Measurements from ENCODE around the gene SLC1A1. TPM values are rescaled to one million over a fixed set of nuclear protein-coding genes. Genes with fewer than 3 reads are reported as not detected.
"Not testable (repeated sequence)": the region's sequence is repeated elsewhere in the genome, so short reads cannot be mapped to it uniquely, and the experiment has no call there.

Gene SLC1A1
- polyA plus RNA-seq, 5 donors, result 3.5 to 7.9 (median 6.2) TPM

DNA sequence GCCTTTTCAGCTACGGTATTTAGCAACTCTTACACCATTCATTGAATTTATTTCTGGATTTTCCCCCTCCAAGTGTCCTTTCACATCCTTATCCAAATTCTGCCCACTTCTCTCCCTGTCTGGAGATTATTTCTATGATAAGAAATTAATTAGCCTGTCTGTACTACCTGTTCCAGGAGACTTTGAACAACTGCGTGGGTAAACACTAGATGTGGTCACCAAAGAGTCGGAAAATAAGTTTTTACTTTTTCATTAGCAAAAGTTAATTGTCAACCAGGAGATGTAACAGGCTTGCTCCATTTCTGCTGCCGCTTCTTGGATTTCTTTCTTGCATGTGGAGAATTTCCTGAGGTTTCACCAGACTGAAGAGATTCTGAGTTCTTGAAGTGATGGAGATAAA, 14.0 kb downstream of the SLC1A1 start:
- DNase-seq, result no peak

DNA sequence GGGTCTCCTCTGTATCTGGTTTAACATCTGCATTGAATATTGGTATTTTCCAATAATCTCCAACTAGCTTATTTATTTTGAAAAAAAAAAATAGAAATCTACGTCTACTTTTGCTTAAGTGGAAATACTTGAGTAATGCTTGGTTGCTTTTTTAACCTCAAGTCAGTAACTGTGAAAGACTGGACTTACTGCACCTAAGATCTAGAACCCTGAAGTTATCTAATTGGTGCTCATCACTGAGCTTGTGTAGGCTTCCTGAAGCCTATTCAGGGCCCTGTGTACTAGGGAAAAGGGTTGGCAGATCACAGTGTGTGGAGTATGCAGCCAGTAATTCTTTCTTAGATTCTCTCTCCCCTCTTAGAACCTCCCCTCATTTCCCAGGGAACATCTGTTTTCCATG, 16.2 kb downstream of the SLC1A1 start:
- no peak for DNase-seq

DNA sequence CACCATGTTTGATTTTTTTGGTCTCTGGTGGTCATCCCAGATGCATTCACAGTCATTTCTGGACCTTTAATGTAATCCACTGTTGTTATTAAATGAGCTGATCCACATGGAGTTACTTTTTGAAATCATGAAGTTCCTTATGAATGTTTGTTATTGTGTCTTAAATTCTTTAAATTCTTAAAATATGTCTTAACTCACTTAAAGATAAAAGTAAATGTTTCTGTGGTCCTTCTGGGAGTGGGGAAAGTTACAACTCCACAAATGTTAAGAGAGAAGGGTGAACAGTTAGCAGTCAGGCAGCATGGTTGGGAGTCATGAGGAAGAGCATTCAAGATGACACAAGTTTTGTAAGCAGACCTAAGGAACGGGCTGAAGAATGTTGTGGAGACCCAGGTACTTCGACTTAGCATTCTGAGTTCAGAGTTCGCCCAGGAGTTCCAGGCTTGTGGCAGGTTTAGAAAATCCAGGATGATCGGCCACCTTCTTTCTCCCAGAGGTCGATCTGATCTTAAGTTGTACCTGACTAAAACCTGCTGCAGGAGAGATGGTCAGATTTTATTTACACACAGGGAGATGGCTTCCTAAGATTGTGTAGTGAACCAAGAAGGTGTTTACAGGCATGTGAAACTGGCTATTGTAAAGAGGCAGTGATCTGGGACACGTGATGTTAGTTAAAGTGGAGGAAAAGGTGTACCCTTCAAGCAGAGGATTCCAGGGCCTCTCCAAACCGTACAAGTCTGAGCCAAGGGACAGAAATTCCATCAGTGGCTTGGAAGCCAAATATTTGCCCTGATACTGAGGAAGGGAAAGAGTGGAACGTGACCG, 17.2 kb downstream of the SLC1A1 start:
- no peak for DNase-seq

DNA sequence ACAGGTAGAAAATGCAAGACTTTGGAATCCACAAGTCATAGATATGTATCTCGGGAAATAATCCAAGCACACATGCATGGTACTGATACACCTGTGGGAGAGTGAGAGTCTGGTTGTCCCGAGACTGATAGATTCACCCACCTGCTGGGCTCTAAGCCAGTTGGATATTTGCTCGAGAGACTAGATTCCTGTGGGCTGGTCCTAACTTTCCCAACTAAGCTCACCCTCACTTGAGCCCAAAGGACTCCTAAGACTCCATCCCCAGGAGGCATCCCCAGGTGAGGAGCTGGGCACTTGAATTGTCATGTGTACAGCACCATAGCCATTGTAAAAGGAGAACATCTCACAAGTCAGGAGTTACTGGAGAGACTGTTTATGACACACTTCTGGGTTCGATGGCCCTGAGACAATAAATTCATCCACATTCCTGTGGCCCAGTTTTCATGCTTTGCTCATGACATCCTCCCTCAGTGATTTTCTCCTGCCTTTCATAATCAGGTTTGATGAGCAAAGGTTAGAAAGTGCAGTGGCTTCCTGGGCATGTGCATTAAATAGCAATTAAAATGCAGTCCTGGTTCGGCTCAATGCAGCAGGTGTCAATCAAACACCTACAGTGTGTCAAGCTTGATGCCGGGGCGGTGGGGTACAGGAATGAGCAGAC, 18.1 kb downstream of the SLC1A1 start:
- no peak for DNase-seq

DNA sequence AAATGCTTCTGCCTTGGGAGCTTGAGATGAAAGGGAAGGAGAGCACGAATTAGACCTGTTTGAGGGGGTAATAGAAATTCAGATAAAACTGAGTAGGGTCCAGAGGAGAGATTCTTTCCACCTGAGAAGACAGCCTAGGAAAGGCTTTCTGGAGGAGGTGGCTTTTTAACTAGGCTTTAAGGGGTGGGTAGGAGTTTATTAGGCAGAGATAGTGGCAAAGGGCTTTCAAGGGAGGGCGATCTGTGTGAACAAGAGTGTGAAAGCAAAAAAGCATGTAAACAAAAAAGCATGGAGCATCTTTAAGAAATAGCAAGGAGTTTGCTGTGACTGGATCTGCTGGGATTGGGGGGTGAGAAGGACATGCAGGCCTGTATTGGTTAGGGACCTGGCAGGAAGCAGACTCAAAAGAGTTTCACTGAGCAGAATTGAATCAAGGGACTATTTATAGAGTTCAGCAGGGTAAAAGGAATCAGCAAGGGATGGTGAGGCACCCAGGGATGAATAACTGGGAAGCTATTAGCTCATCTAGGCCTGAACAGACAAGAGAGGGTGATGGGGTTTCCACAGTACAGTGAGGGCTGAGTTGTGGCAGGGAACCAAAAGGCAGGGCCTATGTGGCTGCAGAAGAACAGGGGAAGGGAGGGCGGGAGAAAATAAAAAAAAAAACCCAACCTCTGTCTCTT, 18.8 kb downstream of the SLC1A1 start:
- no peak for DNase-seq

DNA sequence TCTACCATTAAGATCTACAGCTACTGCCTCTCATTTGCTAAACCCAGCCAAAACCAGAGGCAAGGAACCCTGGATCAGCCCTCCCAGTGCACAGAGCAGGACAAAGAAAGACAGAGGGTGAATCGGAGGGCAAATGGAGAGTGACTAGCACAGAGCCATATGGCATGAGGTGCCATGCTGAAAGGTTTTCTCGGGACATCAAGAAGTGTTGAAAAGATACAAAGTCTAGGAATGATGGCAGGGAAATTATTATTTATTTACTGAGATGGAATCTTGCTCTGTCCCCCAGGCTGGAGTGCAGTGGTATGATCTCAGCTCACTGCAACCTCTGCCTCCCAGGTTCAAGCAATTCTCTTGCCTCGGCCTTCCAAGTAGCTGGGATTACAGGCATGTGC, 19.3 kb downstream of the SLC1A1 start:
- no peak for DNase-seq

DNA sequence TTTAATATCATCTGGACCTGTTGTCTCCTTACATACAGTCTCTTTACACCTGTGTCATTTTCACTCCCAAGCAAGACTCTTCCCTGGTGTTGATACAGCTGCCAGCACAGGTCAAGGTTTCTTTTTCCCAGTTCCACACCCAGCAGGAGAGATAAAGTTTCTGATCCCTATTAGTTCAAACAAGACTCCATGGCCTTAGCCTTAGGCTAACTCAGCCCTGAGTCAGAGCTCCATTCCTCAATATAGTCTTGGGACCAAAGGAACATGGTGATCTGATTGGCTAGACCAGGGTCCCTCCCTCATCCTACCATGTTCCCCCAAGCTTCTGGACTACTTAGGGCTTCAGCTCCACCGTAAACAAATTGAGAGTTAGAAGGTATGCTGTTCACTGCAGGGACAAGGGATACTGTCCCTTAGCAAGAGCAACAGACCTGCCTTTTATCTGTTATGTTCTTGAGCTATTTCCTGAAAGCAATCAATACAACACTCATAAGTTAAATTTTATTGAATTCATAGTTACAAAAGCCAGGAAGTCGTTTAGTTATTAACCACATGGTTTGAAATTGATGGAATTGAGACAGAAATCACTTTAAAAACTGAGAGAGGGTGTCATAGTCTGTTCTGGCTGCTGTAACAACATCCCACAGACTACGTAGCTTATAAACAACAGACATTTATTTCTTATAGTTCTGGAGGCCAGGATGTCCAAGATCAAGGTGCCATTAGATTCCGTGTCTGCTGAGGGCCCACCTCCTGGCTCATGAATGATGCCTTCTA, 20.5 kb downstream of the SLC1A1 start:
- DNase-seq, result no peak

DNA sequence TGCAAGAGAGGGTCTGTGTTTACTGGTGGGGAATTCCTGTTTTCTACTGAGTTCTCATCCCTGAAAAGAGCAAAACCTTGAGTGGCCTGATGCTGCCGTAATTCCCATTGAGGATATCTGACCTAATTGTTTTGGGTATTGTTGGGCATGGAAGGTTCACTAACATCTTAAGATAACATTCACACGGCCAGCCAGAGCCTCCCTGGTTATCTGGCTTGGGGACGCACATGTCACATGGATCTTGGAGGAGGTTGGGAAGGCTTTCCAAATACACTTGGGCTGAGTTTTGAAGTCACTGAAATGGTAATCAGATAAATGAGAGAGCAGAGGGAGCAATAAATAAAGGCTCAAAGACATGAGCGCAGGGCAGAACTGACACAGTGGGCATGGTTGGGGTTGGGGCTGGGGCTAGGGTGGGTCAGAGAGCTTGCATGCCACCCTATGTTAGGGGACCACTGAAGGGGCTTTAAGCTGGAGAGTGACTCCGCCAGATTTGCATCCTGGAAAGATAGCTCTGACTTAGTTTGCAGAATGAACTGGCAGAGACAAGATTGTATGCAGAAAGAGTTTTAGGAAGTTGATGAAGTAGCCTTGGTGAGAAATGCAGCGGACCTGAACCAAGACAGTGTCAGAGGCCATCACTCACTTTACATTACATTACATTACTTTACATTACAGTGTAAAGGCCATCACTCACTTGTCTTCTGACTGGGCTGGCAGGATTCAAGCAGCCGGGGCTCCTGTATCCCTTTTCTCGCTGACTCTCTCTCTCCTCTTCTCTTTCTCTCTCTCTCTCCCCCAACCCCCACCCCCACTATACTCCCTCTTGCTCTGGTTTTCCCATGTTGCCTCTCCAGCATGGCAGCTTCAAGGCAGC, 24.2 kb downstream of the SLC1A1 start:
- no peak for DNase-seq

DNA sequence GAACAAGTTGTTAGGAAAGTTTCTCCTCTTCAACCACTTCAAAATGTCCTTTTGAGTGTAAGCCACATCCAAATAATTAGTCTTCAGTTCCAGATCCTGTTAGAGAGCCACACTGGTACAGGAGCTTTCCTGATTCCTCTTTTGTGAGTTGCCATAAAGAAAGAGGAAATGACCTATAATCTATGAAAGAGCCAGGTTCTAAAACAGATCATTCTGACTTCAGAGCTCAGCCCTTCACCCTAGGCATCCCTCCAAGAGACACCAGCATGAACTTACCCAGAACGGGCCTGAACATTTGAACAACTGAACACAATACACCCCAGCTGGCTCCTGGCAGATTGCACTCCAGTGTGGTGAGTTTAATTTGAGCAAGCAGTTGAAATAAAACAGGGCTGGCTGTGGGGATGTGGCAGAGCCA, 25.7 kb downstream of the SLC1A1 start:
- peak; percentile 23 to 54 for DNase-seq

DNA sequence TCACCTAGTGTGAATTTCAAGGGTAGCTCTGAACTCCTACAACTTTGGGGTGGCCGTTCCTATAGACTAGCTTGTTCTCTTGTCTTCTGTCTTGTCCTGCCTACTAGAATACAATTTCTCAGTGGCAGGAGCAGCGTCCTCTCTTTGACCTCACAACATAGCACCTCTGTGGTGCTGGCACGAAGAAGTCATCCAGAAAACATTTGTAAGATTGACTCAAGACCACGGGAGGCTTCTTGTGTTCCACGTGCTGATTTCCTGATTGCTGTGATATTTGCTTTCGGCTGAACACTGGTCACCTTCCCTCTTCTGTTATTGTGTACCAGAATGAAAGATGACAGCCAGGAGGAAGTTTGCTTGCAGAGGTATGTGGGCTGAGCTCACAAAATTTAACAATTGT, 27.0 kb downstream of the SLC1A1 start:
- DNase-seq, result no peak

DNA sequence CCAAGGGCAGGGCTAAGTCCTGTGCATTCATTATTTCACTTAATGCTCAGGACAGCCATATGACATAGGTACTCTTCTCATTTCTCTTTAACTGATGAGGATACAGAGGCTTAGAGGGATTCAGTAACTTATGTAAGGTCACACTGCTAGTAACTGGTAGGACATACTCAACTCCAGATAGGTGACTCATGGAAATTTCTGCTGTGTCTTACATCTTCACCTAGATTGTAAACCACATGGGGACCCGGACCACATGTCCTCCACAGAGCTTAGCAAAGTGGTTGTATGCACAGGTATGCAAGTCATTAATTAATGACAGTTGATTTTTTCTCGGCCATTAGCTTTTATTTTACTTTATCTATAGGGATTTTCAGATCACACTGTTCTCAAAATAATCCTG, 29.3 kb downstream of the SLC1A1 start:
- no peak for DNase-seq

DNA sequence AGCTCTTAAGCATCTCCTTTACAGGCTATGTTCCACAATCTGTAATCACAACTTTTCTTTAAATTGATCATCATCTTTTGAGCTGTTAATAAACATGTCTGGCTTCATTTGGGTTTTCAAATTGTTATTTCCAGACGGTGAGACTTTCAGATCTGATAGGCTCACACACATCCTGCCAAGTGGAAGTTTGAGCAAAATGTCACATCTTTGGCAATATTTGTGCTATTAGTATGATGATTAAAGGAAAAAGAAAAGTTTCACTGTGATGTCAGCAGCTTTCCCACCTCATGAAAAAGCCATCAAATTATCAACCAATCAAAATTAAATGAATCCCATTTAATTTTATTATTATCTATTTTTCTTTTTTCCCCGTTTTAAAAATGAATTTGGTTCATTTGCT, 29.8 kb downstream of the SLC1A1 start:
- peak; percentile 19 to 42 for DNase-seq

DNA sequence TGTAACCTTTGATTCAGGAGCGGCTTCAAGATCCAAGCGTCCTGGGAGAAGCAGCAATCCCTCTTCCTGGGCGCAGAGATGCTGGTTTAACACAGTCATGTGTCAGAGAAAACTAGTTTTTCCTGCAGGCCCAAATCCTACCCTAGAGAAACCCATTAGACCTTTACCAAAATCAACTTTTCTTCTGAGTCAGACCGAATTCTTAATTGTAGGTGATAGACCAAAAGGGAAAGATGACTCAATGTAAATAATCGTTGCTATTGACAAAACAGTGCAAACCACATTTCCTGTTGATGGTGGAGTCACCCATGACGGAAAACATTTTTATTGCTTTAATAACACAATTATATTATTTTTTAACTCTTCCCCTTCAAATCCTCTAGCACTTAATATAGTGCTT, 40.1 kb downstream of the SLC1A1 start:
- DNase-seq, result no peak

DNA sequence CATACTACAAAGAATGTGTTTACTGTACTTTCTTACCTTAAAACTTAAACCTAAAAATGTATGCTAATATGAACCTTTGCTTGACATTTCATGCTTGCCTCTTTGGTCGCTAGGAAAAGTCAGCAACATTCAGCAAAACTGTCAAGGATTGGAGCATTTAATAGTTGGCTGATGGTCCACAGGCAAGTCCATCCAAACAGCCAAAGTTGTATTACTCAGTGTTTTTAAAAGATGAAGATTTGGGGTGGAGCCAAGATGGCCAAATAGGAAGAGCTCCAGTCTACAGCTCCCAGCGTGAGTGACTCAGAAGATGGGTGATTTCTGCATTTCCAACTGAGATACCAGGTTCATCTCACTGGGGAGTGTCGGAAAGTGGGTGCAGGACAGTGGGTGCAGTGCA, 40.6 kb downstream of the SLC1A1 start:
- DNase-seq, result not testable (repeated sequence)

DNA sequence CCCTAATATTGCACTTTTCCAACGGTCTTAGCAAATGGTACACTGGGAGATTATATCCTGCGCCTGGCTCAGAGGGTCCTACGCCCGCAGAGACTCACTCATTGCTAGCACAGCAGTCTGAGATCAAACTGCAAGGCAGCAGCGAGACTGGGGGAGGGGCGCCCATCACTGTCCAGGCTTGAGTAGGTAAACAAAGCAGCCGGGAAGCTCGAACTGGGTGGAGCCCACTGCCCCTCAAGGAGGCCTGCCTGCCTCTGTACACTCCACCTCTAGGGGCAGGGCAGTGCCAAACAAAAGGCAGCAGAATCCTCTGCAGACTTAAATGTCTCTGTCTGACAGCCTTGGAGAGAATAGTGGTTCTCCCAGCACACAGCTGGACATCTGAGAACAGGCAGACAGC, 41.1 kb downstream of the SLC1A1 start:
- DNase-seq, result not testable (repeated sequence)

DNA sequence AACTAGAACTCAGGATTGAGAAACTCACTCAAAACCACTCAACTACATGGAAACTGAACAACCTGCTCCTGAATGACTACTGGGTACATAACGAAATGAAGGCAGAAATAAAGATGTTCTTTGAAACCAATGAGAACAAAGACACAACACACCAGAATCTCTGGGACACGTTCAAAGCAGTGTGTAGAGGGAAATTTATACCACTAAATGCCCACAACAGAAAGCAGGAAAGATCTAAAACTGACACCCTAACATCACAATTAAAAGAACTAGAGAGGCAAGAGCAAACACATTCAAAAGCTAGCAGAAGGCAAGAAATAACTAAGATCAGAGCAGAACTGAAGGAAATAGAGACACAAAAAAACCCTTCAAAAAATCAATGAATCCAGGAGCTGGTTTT, 43.6 kb downstream of the SLC1A1 start:
- DNase-seq, result not testable (repeated sequence)

DNA sequence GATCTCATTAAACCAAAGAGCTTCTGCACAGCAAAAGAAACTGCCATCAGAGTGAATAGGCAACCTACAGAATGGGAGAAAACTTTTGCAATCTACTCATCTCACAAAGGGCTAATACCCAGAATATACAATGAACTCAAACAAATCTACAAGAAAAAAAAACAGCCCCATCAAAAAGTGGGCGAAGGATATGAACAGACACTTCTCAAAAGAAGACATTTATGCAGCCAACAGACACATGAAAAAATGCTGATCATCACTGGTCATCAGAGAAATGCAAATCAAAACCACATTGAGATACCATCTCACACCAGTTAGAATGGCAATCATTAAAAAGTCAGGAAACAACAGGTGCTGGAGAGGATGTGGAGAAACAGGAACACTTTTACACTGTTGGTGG, 45.9 kb downstream of the SLC1A1 start:
- DNase-seq, result not testable (repeated sequence)

DNA sequence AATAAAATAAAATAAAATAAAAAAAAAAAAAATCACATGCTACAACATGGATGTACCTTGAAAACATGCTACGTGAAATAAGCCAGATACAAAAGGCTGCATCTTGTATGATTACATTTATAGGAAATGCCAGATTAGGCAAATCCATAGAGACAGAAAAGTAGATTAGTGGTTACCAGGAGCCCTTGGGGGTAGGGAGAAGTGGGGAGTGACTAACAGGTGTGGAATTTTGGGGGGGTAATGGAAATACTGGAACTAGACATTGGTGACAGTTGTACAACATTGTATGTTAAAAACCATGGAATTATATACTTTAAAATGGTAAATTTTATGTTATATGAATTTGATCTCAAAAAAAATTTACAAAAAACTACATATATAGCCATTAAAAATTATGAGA, 47.3 kb downstream of the SLC1A1 start:
- DNase-seq, result no peak

DNA sequence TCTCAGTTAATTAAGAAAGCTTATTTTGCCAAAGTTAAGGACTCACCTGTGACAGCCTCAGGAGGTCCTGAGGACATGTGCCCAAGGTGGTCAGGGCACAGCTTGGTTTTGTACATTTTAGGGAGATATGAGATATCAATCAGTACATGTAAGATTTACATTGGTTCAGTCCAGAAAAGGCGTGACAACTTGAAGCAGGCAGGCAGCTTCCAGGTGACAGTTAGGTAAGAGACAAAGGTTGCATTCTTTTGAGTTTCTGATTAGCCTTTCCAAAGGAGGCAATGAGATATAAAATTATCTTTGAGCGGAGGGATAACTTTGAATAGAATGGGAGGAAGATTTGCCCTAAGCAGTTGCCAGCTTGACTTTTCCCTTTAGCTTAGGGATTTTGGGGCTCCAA, 47.8 kb downstream of the SLC1A1 start:
- no peak for DNase-seq

DNA sequence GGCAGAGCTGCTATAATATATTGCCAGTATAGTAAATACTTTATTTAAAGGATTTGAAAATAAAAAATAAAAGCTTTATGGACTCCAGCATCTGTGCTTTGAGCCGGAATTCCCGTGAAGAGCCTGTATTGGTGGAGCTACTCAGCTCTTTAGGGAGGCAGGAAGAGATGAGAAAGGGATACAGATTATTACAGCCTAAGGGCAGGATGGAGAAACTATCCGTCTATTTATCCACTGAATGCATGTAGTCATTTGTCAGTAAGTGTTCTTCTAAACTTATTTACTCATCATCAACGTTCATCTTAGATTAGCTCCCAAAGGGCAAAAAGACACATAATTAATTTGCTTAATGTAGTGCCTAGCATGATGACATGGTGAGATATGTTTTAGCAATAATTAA, 48.4 kb downstream of the SLC1A1 start:
- DNase-seq, result no peak

DNA sequence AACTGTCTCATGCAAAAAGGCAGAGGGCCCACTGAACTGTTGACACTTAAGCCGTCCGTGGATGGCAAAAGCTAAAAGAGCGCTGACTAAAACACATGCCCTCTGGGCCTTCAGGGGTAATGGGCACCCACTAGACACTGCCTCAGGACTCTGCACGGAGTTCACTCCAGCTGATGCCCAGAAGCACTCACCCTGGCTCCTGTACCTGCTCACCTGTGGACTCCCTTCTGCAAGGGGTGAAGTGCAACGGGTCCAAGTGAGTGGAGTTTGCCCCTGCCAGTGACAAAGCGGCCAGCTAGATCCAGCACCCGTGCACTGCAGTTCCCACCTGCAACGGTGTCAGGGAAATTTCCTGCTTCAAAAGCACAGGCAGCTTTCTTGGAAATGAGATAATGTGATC, 50.2 kb downstream of the SLC1A1 start:
- no peak for DNase-seq
